H1 (cell line): Measurements from ENCODE around the gene HIVEP3. TPM values are rescaled to one million over a fixed set of nuclear protein-coding genes. Genes with fewer than 3 reads are reported as not detected.

Experiments
- CTCF ChIA-PET: fragments of 300-600 bp; sonication (Branson Sonifier 250); formaldehyde crosslinking; loops from one replicate; lab custom pipeline; 2021; ENCODE audit not compliant: partially characterized antibody; lab: Charles Lee
- POLR2A ChIA-PET: fragments of 300-600 bp; sonication (Branson Sonifier 250); formaldehyde crosslinking; loops from one replicate; lab custom pipeline; 2021; ENCODE audit warnings: inconsistent platforms; ENCODE audit not compliant: partially characterized antibody; lab: Charles Lee
- DNase-seq, 2 experiments: peaks; one replicate each; pipeline versions ENCODE4 v3.0.0 to v3.0.0-alpha.2; 2010 to 2022; ENCODE audit warnings: low spot score in 2 of 2, low read depth in 1 of 2, mixed read lengths in 1 of 2
- FAIRE-seq: peaks from 2 replicates; lab custom pipeline; 2011; peaks lifted over from hg19 to GRCh38; lab: Jason Lieb, UNC
- H2AFZ ChIP-seq: 2 replicates; pipeline ENCODE4 v1.8.1; 2012; ENCODE audit warnings: low read length, inconsistent platforms
- H2AK5ac ChIP-seq: 2 replicates; pipeline ENCODE4 v1.6.1; 2013; ENCODE audit warnings: low read depth, low read length
- H2BK120ac ChIP-seq: replicated peaks from 2 replicates; pipeline ENCODE3; 2013; ENCODE audit warnings: low read depth, low read length, inconsistent platforms
- H2BK12ac ChIP-seq: 2 replicates; pipeline ENCODE4 v1.6.1; 2013; ENCODE audit warnings: low read depth, low read length
- H2BK15ac ChIP-seq: 2 replicates; pipeline ENCODE4 v1.6.1; 2013; ENCODE audit warnings: low read length
- H2BK20ac ChIP-seq: 2 replicates; pipeline ENCODE4 v1.6.1; 2013; ENCODE audit warnings: low read length
- H2BK5ac ChIP-seq: 2 replicates; pipeline ENCODE4 v1.6.1; 2013; ENCODE audit warnings: low read depth, low read length
- H3K14ac ChIP-seq: 2 replicates; pipeline ENCODE4 v1.6.1; 2013; ENCODE audit warnings: inconsistent platforms; ENCODE audit not compliant: insufficient read length
- H3K18ac ChIP-seq: 2 replicates; pipeline ENCODE4 v1.6.1; 2013; ENCODE audit warnings: low read length; ENCODE audit errors: extremely low read depth
- H3K23ac ChIP-seq: 2 replicates; pipeline ENCODE4 v1.6.1; 2013; ENCODE audit warnings: inconsistent platforms; ENCODE audit not compliant: insufficient read length
- H3K23me2 ChIP-seq: 2 replicates; pipeline ENCODE4 v1.6.1; 2013; ENCODE audit warnings: low read depth, low read length
- H3K27ac ChIP-seq: 2 replicates; pipeline ENCODE4 v1.6.1; 2011; ENCODE audit warnings: low read depth, low read length, inconsistent platforms
- H3K27me3 ChIP-seq, 4 experiments: replicated peaks in 1 of 4; 1 replicate in 1 of 4; 2 replicates in 3 of 4; pipeline versions ENCODE4 v1.6.1 to v1.8.1; 2011 to 2013; ENCODE audit warnings: low read length in 3 of 4, mild to moderate bottlenecking in 3 of 4, inconsistent platforms in 2 of 4, mixed read lengths in 2 of 4, moderate library complexity in 1 of 4; ENCODE audit not compliant: control insufficient read depth in 3 of 4, insufficient read depth in 3 of 4; ENCODE audit errors: extremely low read depth in 1 of 4
- H3K36me3 ChIP-seq, 4 experiments: 2 replicates each; pipeline versions ENCODE4 v1.6.1 to v1.8.1; 2011 to 2013; ENCODE audit warnings: mild to moderate bottlenecking in 4 of 4, low read length in 3 of 4, moderate library complexity in 2 of 4, control low read depth in 1 of 4, inconsistent platforms in 1 of 4; ENCODE audit not compliant: insufficient read depth in 4 of 4, control insufficient read depth in 2 of 4
- H3K4ac ChIP-seq: replicated peaks from 2 replicates; pipeline ENCODE3; 2013; ENCODE audit warnings: low read length, low read depth, mixed read lengths, inconsistent platforms; ENCODE audit not compliant: insufficient read length
- H3K4me1 ChIP-seq, 4 experiments: replicated peaks in 1 of 4; 1 replicate in 1 of 4; 2 replicates in 3 of 4; pipeline versions ENCODE4 v1.6.1 to v1.8.1; 2011 to 2013; ENCODE audit warnings: low read length in 3 of 4, inconsistent platforms in 2 of 4, mixed read lengths in 1 of 4; ENCODE audit not compliant: insufficient read depth in 4 of 4, control insufficient read depth in 3 of 4
- H3K4me2 ChIP-seq, 2 experiments: 2 replicates each; pipeline versions ENCODE4 v1.6.1 to v1.8.1; 2011 to 2013; ENCODE audit warnings: low read depth in 2 of 2, low read length in 2 of 2, control low read depth in 1 of 2, inconsistent platforms in 1 of 2, mild to moderate bottlenecking in 1 of 2; ENCODE audit not compliant: insufficient read depth in 1 of 2
- H3K4me3 ChIP-seq, 4 experiments: fragments of 200-600, 300-600 bp in 1 of 4; sonication (generic), shearing (Covaris generic), sonication (Bioruptor Twin) in 1 of 4; 2 replicates each; pipeline versions ENCODE4 v1.5.1 to v1.8.1; 2011 to 2016; ENCODE audit warnings: low read length in 4 of 4, low read depth in 3 of 4, control low read depth in 2 of 4, inconsistent platforms in 2 of 4, mild to moderate bottlenecking in 2 of 4, mixed read lengths in 1 of 4, moderate library complexity in 1 of 4; ENCODE audit not compliant: insufficient read depth in 2 of 4; ENCODE audit errors: extremely low read depth in 1 of 4
- H3K56ac ChIP-seq: replicated peaks from 2 replicates; pipeline ENCODE3; 2013; ENCODE audit warnings: low read depth, mild to moderate bottlenecking, mixed read lengths, low read length, inconsistent platforms; ENCODE audit not compliant: insufficient read length
- H3K79me1 ChIP-seq: 2 replicates; pipeline ENCODE4 v1.6.1; 2013; ENCODE audit warnings: low read depth, low read length, control low read depth
- H3K79me2 ChIP-seq, 2 experiments: 2 replicates each; pipeline versions ENCODE4 v1.6.1 to v1.8.1; 2012 to 2013; ENCODE audit warnings: low read length in 2 of 2, mild to moderate bottlenecking in 2 of 2, inconsistent platforms in 1 of 2; ENCODE audit not compliant: insufficient read depth in 2 of 2, control insufficient read depth in 1 of 2
- H3K9ac ChIP-seq, 4 experiments: replicated peaks in 1 of 4; 1 replicate in 1 of 4; 2 replicates in 3 of 4; pipeline versions ENCODE4 v1.6.1 to v1.8.1; 2011 to 2013; ENCODE audit warnings: low read depth in 3 of 4, low read length in 3 of 4, control low read depth in 2 of 4, mild to moderate bottlenecking in 2 of 4, moderate library complexity in 2 of 4, inconsistent platforms in 1 of 4; ENCODE audit errors: extremely low read depth in 1 of 4
- H3K9me3 ChIP-seq, 2 experiments: 2 replicates each; pipeline versions ENCODE4 v1.6.1 to v1.8.1; 2012 to 2013; ENCODE audit warnings: mild to moderate bottlenecking in 2 of 2, moderate library complexity in 2 of 2, control low read depth in 1 of 2, inconsistent platforms in 1 of 2, low read depth in 1 of 2, low read length in 1 of 2, mixed read lengths in 1 of 2; ENCODE audit not compliant: insufficient read depth in 2 of 2
- H4K20me1 ChIP-seq, 2 experiments: replicated peaks in 1 of 2; 2 replicates each; pipeline versions ENCODE3 to v1.8.1; 2011 to 2013; ENCODE audit warnings: inconsistent platforms in 2 of 2, low read length in 2 of 2, mild to moderate bottlenecking in 1 of 2; ENCODE audit not compliant: insufficient read depth in 2 of 2, control insufficient read depth in 1 of 2
- H4K5ac ChIP-seq: 2 replicates; pipeline ENCODE4 v1.6.1; 2013; ENCODE audit warnings: low read length, low read depth, mixed read lengths, inconsistent platforms; ENCODE audit not compliant: insufficient read length
- H4K8ac ChIP-seq: 2 replicates; pipeline ENCODE4 v1.8.0; 2013; ENCODE audit warnings: mild to moderate bottlenecking, moderate library complexity, low read length, inconsistent platforms; ENCODE audit not compliant: insufficient read depth; ENCODE audit errors: extremely low read depth
- H4K91ac ChIP-seq: replicated peaks from 2 replicates; pipeline ENCODE3; 2013; ENCODE audit warnings: low read length, mixed read lengths, inconsistent platforms; ENCODE audit not compliant: insufficient read length
- CBX5 ChIP-seq: fragments of 300-800, 300-1000 bp; sonication (generic); IDR thresholded peaks from 2 replicates; pipeline ENCODE4 v1.7.1; 2016; ENCODE audit warnings: antibody characterized with exemption, low read length, low read depth
- JUND ChIP-seq: IDR thresholded peaks from 2 replicates; pipeline ENCODE4 v1.6.1; 2011; ENCODE audit warnings: mild to moderate bottlenecking, improper control_type of control experiment, low read length
- KDM1A ChIP-seq: fragments of 200-600, 300-600 bp; sonication (generic); IDR thresholded peaks from 2 replicates; pipeline ENCODE4 v1.7.1; 2016; ENCODE audit warnings: mild to moderate bottlenecking, low read length, borderline replicate concordance
- MAFK ChIP-seq: IDR thresholded peaks from 2 replicates; pipeline ENCODE4 v1.6.1; 2012; ENCODE audit warnings: low read depth, mild to moderate bottlenecking, improper control_type of control experiment, low read length
- POU5F1 ChIP-seq: IDR thresholded peaks from 2 replicates; pipeline ENCODE4 v1.6.1; 2011; ENCODE audit warnings: low read depth, mild to moderate bottlenecking, low read length, moderate library complexity
- RXRA ChIP-seq: IDR thresholded peaks from 2 replicates; pipeline ENCODE4 v1.6.1; 2011; ENCODE audit warnings: low read depth, mild to moderate bottlenecking, low read length, moderate library complexity; ENCODE audit not compliant: insufficient read depth
- SAP30 ChIP-seq: fragments of 300-600 bp; sonication (generic); IDR thresholded peaks from 2 replicates; pipeline ENCODE4 v1.7.1; 2012; ENCODE audit warnings: low read length, moderate library complexity, mild to moderate bottlenecking, inconsistent platforms; ENCODE audit not compliant: insufficient read depth, insufficient replicate concordance
- SIX5 ChIP-seq: IDR thresholded peaks from 2 replicates; pipeline ENCODE4 v1.6.1; 2011; ENCODE audit warnings: mild to moderate bottlenecking, low read depth, low read length
- SP2 ChIP-seq: IDR thresholded peaks from 2 replicates; pipeline ENCODE4 v1.6.1; 2012; ENCODE audit warnings: mild to moderate bottlenecking, low read length, inconsistent platforms
- TBP ChIP-seq: IDR thresholded peaks from 2 replicates; pipeline ENCODE4 v1.6.1; 2011; ENCODE audit warnings: low read depth, low read length, improper control_type of control experiment
- WGBS, 2 experiments: shearing (Covaris generic) in 1 of 2; methylation state at CpG; one replicate each; pipeline versions ENCODE4 v1.1.6 to v1.1.7; 2013 to 2015; ENCODE audit warnings: low lambda C conversion rate in 2 of 2, mixed read lengths in 2 of 2, inconsistent platforms in 1 of 2, low coverage in 1 of 2, missing lambda C conversion rate in 1 of 2; ENCODE audit not compliant: insufficient replicate concordance in 2 of 2, insufficient coverage in 1 of 2, insufficient read length in 1 of 2; ENCODE audit errors: extremely low coverage in 1 of 2, missing lambda C conversion rate in 1 of 2; 5-methylcytosine and 5-hydroxymethylcytosine counted together
- polyA plus RNA-seq, 7 experiments: library from polyadenylated mRNA; depleted of rRNA in 3 of 7; stranded (reverse) in 5 of 7; unstranded in 2 of 7; fragments of >200 nt in 5 of 7; fragments of 200-250 nt in 2 of 7; gene quantifications; 1 replicate in 5 of 7; 2 replicates in 1 of 7; 4 replicates in 1 of 7; pipeline versions ENCODE4 v1.2.1 to v1.2.3, GENCODE V29; 2011 to 2013; ENCODE audit warnings: missing spikeins in 2 of 7, mixed read lengths in 2 of 7
- total RNA-seq: library from RNA; stranded (reverse); fragmentation: NEBNext Ultra II Directional; extraction: Animal tissue kit (Norgen Biotek cat#: 25700); gene quantifications from 2 replicates; pipeline ENCODE4 v1.2.1, GENCODE V29; 2021

Gene HIVEP3
- total and polyA plus RNA-seq, 2 of the 8 experiments (the other 6 are each of a cell fraction or from before 2014, with no cell fraction given), result 0.24 to 0.69 TPM

DNA sequence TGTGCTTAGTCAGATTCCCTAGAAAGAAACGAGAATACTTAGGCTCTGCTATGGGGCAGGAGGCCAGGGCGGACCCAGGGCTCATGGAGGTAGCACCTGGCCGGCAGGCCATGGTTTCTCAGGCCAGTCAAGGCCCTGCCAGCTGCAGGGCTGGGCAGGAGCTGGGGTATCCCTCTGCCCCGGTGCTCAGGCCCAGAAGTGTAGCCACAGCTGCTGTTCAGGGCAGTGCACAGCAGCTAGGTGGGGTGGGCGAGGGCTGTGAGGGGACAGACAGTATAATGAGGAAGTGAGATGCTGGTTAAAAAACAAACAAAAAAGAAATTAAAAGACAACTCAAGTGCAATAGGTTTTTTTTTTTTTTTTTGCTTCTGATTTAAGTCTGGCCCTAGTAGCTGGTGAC lies 400.3 kb downstream of the HIVEP3 start:
- no peak overlapping the region for H3K18ac ChIP-seq
- CTCF ChIA-PET, result interaction anchor here (0.7 to 10.4 kb wide), 6 partner anchors 11 to 203 kb away, joined by 3 to 205 read pairs (median 4); partner anchors contain the start of gene EDN2
- H2BK20ac ChIP-seq, result no peak overlapping the region
- no peak overlapping the region for H2BK12ac ChIP-seq
- no peak overlapping the region for H3K4ac ChIP-seq
- H3K23ac ChIP-seq, result no peak overlapping the region
- TF ChIP-seq RXRA (no peak), KDM1A (no peak), SIX5 (no peak), POU5F1 (no peak), TBP (no peak), SP2 (no peak), JUND (no peak), MAFK (no peak), SAP30 (no peak), CBX5 (no peak)
- 95% methylated on average over 5 of the region's 5 CpGs; no CpG with 5 or more reads in 1 of the 2 experiments for WGBS, 2 experiments
- H4K5ac ChIP-seq, result no peak overlapping the region
- H3K4me3 ChIP-seq, result no peak overlapping the region
- POLR2A ChIA-PET, result interaction anchor here (0.6 kb wide), 1 partner anchor 60 kb away, joined by 3 read pairs; no protein-coding TSS in a partner anchor
- H2BK15ac ChIP-seq, result no peak overlapping the region
- DNase-seq, result no peak
- FAIRE-seq, result no peak
- H3K79me1 ChIP-seq, result no peaks in the 10 kb centered on the region
- no peak overlapping the region for H2BK5ac ChIP-seq
- H3K27me3 ChIP-seq, result peaks cover 0 to 9% (median 5%) of the 10 kb centered on the region in 4 experiments; a peak in 5 of 7 replicates
- H4K91ac ChIP-seq, result no peak overlapping the region
- no peaks in the 10 kb centered on the region; the same call in 1 of the 2 replicates for H3K23me2 ChIP-seq
- no peak overlapping the region for H3K14ac ChIP-seq
- H4K8ac ChIP-seq, result no peak overlapping the region
- no peaks in the 10 kb centered on the region for H3K36me3 ChIP-seq
- H2AFZ ChIP-seq, result no peak overlapping the region
- H2AK5ac ChIP-seq, result no peak overlapping the region
- peaks cover 6 to 11% (median 8%) of the 10 kb centered on the region in 4 experiments for H3K4me1 ChIP-seq
- no peak overlapping the region for H3K27ac ChIP-seq
- no peak overlapping the region for H2BK120ac ChIP-seq
- H3K4me2 ChIP-seq, result no peak overlapping the region
- no peaks in the 10 kb centered on the region for H3K9me3 ChIP-seq
- H3K56ac ChIP-seq, result no peak overlapping the region
- H3K9ac ChIP-seq, result no peak overlapping the region
- no peaks in the 10 kb centered on the region for H3K79me2 ChIP-seq
- no peaks in the 10 kb centered on the region for H4K20me1 ChIP-seq
